Esophagus muscularis mucosa (tissue), 4 donors: ENCODE data around the gene MAST4. TPM values are rescaled to one million over a fixed set of nuclear protein-coding genes. Genes with fewer than 3 reads are reported as not detected.
"Not testable (repeated sequence)": the region's sequence is repeated elsewhere in the genome, so short reads cannot be mapped to it uniquely, and the experiment has no call there.

Experiments
- DNase-seq: peaks from one replicate; pipeline ENCODE4 v3.0.0-alpha.2; 2017; ENCODE audit errors: extremely low spot score
- H3K27ac ChIP-seq, 4 donors: fragments of 200-600 bp; sonication (generic); replicated peaks in 1 of 4; 1 replicate in 3 of 4; 2 replicates in 1 of 4; pipeline ENCODE4 v1.5.1; 2016 to 2019; ENCODE audit warnings: mild to moderate bottlenecking in 1 of 4
- H3K27me3 ChIP-seq, 4 donors: fragments of 200-600 bp; sonication (generic); one replicate each; pipeline versions ENCODE4 v1.5.1 to v1.6.0; 2016 to 2019
- H3K36me3 ChIP-seq, 4 donors: fragments of 200-600 bp; sonication (generic); one replicate each; pipeline ENCODE4 v1.5.1; 2016 to 2019
- H3K4me1 ChIP-seq, 4 donors: fragments of 200-600 bp; sonication (generic); one replicate each; pipeline ENCODE4 v1.5.1; 2016 to 2019
- H3K4me3 ChIP-seq, 4 donors: fragments of 200-600 bp; sonication (generic); 1 replicate in 2 of 4; 2 replicates in 2 of 4; pipeline ENCODE4 v1.5.1; 2016 to 2019; ENCODE audit warnings: mild to moderate bottlenecking in 4 of 4, moderate library complexity in 1 of 4
- H3K9me3 ChIP-seq, 4 donors: fragments of 200-600 bp; sonication (generic); 1 replicate in 3 of 4; 2 replicates in 1 of 4; pipeline ENCODE4 v1.5.1; 2016 to 2019
- EP300 ChIP-seq: sonication (generic); formaldehyde crosslinking; IDR thresholded peaks from one replicate; pipeline ENCODE4 v1.6.1; 2017; ENCODE audit warnings: antibody characterized with exemption
- POLR2A ChIP-seq: fragments of 450-650 bp; IDR thresholded peaks from one replicate; pipeline ENCODE4 v1.6.1; 2017; ENCODE audit warnings: antibody characterized with exemption, moderate library complexity, mild to moderate bottlenecking, low read depth
- POLR2AphosphoS5 ChIP-seq, 2 donors: sonication (generic); formaldehyde crosslinking; IDR thresholded peaks; one replicate each; pipeline ENCODE4 v1.6.1; 2017; ENCODE audit warnings: antibody characterized with exemption in 2 of 2
- WGBS: methylation state at CpG from one replicate; pipeline ENCODE4 v1.1.5; 2018; 5-methylcytosine and 5-hydroxymethylcytosine counted together
- intact Hi-C: fragments of 100-400 bp; cut with DNase I; formaldehyde crosslinking; loops from one replicate; pipeline ENCODE4 v1.15.1; 2023
- total RNA-seq, 4 donors: library from RNA; depleted of rRNA; stranded (reverse); fragments of >200 nt; gene quantifications; one replicate each; pipeline versions ENCODE4 v1.1.0 to v1.2.1, GENCODE V29; 2016
- TF ChIP-seq, protein P1 (sequence below), 3 experiments: fragments of 200-600 bp in 2 of 3; fragments of 450-650 bp in 1 of 3; sonication (generic) in 2 of 3; IDR thresholded peaks; one replicate each; pipeline ENCODE4 v1.5.1; 2017 to 2019; ENCODE audit warnings: antibody characterized with exemption in 3 of 3, mild to moderate bottlenecking in 2 of 3, moderate library complexity in 1 of 3

The MAST4 gene
- total RNA-seq, 4 donors from 2014 or later: 26.2 to 39.7 (median 35.8) TPM

- 75% methylated on average over 5 of the region's 5 CpGs for WGBS
- Histone ChIP-seq H3K9me3 (no peaks in the 10 kb centered on the region), H3K36me3 (no peaks in the 10 kb centered on the region), H3K4me3 (no peak overlapping the region), H3K4me1 (no peaks in the 10 kb centered on the region), H3K27ac (no peak overlapping the region), H3K27me3 (no peaks in the 10 kb centered on the region)
- DNase-seq: no peak
- intact Hi-C loops: no loop called here
- TF ChIP-seq, protein P1, sequence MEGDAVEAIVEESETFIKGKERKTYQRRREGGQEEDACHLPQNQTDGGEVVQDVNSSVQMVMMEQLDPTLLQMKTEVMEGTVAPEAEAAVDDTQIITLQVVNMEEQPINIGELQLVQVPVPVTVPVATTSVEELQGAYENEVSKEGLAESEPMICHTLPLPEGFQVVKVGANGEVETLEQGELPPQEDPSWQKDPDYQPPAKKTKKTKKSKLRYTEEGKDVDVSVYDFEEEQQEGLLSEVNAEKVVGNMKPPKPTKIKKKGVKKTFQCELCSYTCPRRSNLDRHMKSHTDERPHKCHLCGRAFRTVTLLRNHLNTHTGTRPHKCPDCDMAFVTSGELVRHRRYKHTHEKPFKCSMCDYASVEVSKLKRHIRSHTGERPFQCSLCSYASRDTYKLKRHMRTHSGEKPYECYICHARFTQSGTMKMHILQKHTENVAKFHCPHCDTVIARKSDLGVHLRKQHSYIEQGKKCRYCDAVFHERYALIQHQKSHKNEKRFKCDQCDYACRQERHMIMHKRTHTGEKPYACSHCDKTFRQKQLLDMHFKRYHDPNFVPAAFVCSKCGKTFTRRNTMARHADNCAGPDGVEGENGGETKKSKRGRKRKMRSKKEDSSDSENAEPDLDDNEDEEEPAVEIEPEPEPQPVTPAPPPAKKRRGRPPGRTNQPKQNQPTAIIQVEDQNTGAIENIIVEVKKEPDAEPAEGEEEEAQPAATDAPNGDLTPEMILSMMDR (IDR thresholded peaks at IDR 0.05): no peak
- TF ChIP-seq POLR2AphosphoS5 (IDR thresholded peaks at IDR 0.05) (no peak), EP300 (no peak), POLR2A (no peak)
Measured at GRCh38 chr5:66689522-66690220, 93.5 kb downstream of the MAST4 start.

GRCh38 chr5:66694036-66694435 lies 97.8 kb downstream of the MAST4 start:
- WGBS: 92% methylated on average over 3 of the region's 3 CpGs
- H3K27me3 ChIP-seq: no peaks in the 10 kb centered on the region
- no peak overlapping the region for H3K27ac ChIP-seq
- DNase-seq: no peak
- no peak overlapping the region for H3K4me3 ChIP-seq
- H3K9me3 ChIP-seq: no peaks in the 10 kb centered on the region
- no peaks in the 10 kb centered on the region for H3K36me3 ChIP-seq
- intact Hi-C loops: no loop called here
- H3K4me1 ChIP-seq: no peaks in the 10 kb centered on the region
- no peak for TF ChIP-seq POLR2AphosphoS5 (IDR thresholded peaks at IDR 0.05)
- TF ChIP-seq, protein P1 (IDR thresholded peaks at IDR 0.05): no peak
- no peak for TF ChIP-seq POLR2A
- no peak for TF ChIP-seq EP300

DNA sequence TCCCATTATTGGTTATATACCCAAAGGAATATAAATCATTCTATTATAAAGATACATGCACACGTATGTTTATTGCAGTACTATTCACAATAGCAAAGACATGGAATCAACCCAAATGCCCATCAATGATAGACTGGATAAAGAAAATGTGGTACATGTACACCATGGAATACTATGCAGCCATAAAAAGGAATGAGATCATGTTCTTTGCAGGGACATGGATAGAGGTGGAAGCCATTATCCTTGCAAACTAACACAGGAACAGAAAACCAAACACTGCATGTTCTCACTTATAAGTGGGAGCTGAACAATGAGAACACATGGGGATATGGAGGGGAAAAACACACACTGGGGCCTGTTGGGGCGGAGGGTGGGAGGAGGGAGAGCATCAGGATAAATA lies 99.6 kb downstream of the MAST4 start:
- H3K4me3 ChIP-seq: not testable (repeated sequence)
- WGBS: 91% methylated on average over 2 of the region's 2 CpGs

DNA sequence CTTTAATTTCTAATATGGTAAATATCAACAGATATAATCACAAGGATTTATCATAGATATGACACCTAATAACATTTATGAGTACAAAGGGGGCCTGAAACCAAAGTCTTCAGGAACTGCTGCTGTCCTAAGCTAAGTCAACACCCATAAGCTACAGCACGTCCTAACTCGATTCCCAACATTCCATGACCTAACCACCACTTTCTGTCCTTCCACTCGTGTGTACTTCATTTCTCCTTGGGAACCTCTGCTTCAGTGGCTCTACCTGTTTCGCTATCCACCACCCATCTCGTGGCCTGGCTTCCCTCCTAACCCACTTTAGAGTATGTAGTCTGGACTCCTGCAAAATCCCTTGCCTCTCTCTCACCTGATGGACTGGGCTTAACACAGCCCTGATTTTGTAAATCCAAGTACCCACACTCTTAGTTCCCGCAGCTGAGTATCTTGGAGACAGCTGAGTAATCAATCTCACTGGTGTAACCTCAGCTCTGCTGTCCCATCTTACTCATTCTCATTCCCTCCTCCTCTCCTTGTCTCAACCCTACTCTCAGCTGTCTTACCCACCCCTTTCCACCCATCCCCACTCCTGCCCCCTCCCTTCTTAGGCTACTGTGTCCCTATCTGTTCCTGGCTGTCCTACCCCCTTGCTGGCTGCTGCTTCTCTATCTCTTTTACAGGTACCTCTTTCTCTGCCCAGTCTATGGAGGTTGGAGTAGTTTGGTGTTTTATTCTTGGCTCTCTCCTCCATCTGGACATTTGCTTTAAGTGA lies 101.8 kb downstream of the MAST4 start:
- H3K4me3 ChIP-seq: no peak overlapping the region
- no peak for TF ChIP-seq POLR2A
- no peak for TF ChIP-seq EP300
- no peak for TF ChIP-seq POLR2AphosphoS5 (IDR thresholded peaks at IDR 0.05)
- TF ChIP-seq, protein P1 (IDR thresholded peaks at IDR 0.05): no peak
- 86% methylated on average over 6 of the region's 6 CpGs for WGBS
- no peaks in the 10 kb centered on the region for H3K27me3 ChIP-seq
- no peaks in the 10 kb centered on the region for H3K36me3 ChIP-seq
- no peak for DNase-seq
- no peak overlapping the region for H3K27ac ChIP-seq
- intact Hi-C loops: no loop called here
- no peaks in the 10 kb centered on the region for H3K4me1 ChIP-seq
- H3K9me3 ChIP-seq: no peaks in the 10 kb centered on the region

More for the DNA sequence above, 99.6 kb downstream of the MAST4 start:
- H3K4me1 ChIP-seq, H3K27me3 ChIP-seq, DNase-seq, H3K36me3 ChIP-seq, H3K27ac ChIP-seq, intact Hi-C loops, H3K9me3 ChIP-seq: not testable (repeated sequence)

DNA sequence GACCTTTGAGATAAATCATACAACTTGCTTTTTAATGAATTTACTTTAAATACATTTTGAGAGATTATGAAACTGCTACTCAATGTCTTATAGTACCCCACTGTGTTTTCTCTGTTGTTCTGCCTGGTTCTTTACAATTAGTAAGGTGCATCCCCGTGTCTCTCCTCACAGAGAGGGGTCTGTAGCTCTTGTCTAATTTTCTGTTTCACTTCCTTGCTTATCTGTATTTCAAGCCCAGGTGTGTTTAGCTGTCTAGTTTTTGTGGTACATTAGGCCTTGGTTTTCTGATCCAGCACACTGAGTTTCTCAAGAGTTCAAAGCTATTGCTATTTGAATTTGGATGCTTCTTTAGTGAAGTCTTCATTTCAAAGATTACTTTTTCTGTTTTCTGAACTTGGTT lies 105.1 kb downstream of the MAST4 start:
- 85% methylated on average over 1 of the region's 1 CpG for WGBS
- Histone ChIP-seq H3K4me1 (peaks cover 0 to 3% (median 0%) of the 10 kb centered on the region in 4 donors), H3K27ac (no peak overlapping the region), H3K9me3 (no peaks in the 10 kb centered on the region), H3K36me3 (no peaks in the 10 kb centered on the region), H3K4me3 (no peak overlapping the region), H3K27me3 (no peaks in the 10 kb centered on the region)
- DNase-seq: no peak
- intact Hi-C loops: no loop called here
- no peak for TF ChIP-seq POLR2AphosphoS5 (IDR thresholded peaks at IDR 0.05)
- no peak for TF ChIP-seq POLR2A
- TF ChIP-seq, protein P1 (IDR thresholded peaks at IDR 0.05): no peak
- TF ChIP-seq EP300: no peak
